Right cardiac atrium (tissue), 5 donors: ENCODE data around the gene MED27. TPM values are rescaled to one million over a fixed set of nuclear protein-coding genes. Genes with fewer than 3 reads are reported as not detected.

Experiments
- ATAC-seq, 2 donors: fragments of 200-7000 bp; cut with Tn5 transposase; one replicate each; pipeline versions ENCODE4 v1.8.0 to v1.9.1; 2020; ENCODE audit warnings: moderate library complexity in 2 of 2, mild to moderate bottlenecking in 1 of 2
- DNase-seq, 3 donors: peaks; one replicate each; pipeline ENCODE4 v3.0.0-alpha.2; 2020
- H3K27ac ChIP-seq: one replicate; pipeline ENCODE4 v1.5.1; 2013; ENCODE audit warnings: mild to moderate bottlenecking, low read length, control low read depth, moderate library complexity
- H3K27me3 ChIP-seq: one replicate; pipeline ENCODE4 v1.6.1; 2013; ENCODE audit not compliant: control insufficient read depth, insufficient read depth
- H3K4me1 ChIP-seq: one replicate; pipeline ENCODE4 v1.6.1; 2013; ENCODE audit warnings: low read length; ENCODE audit not compliant: control insufficient read depth, insufficient read depth
- H3K4me3 ChIP-seq: one replicate; pipeline ENCODE4 v1.5.1; 2013; ENCODE audit warnings: low read length, control low read depth
- H3K9me3 ChIP-seq: one replicate; pipeline ENCODE4 v1.6.1; 2013; ENCODE audit warnings: low read length; ENCODE audit not compliant: control insufficient read depth
- WGBS: extraction: QIAGEN DNeasy Blood & Tissue Kit; methylation state at CpG from one replicate; pipeline ENCODE4 v1.1.7; 2013; 5-methylcytosine and 5-hydroxymethylcytosine counted together
- intact Hi-C, 4 donors: fragments of 100-400 bp; cut with DNase I; formaldehyde crosslinking; loops; one replicate each; pipeline versions ENCODE4 v1.11.0 to v1.14.0; 2022 to 2023
- polyA plus RNA-seq: library from polyadenylated mRNA; stranded (reverse); fragments of 200-250 nt; gene quantifications from one replicate; pipeline ENCODE4 v1.2.3, GENCODE V29; 2013
- total RNA-seq, 4 donors: library from RNA; stranded (reverse); fragmentation: NEBNext Ultra II Directional; extraction: Animal tissue kit (Norgen Biotek cat#: 25700); gene quantifications; one replicate each; pipeline ENCODE4 v1.2.1, GENCODE V29; 2021
- donor health status: healthy with polysubstance abuse.
- donor health status: DM: no; HTN: yes; CAD: no.
- donor health status: DM: no; HTN: no; CAD: no.
- donor health status: DM: no; HTN: yes; CAD: no; lungs with severe emphysema.
- donor health status: DM: yes; HTN: yes; CAD: no.

MED27 gene
- total and polyA plus RNA-seq, 5 donors: 19.9 to 22.7 (median 21.2) TPM

- Histone ChIP-seq H3K27me3 (no peaks in the 10 kb centered on the region), H3K4me3 (no peak overlapping the region), H3K9me3 (peaks cover 3% of the 10 kb centered on the region), H3K27ac (no peak overlapping the region), H3K4me1 (no peaks in the 10 kb centered on the region)
- 65% methylated on average over 22 of the region's 22 CpGs for WGBS
- intact Hi-C loops: no loop called here
- ATAC-seq: peak in 1 of 2 donors; percentile 14
- no peak for DNase-seq
Measured at GRCh38 chr9:131838530-131839280, 241.0 kb downstream of the MED27 start.

GRCh38 chr9:131837836-131838235 is 241.8 kb downstream of the MED27 start:
- no peak for DNase-seq
- peaks cover 10% of the 10 kb centered on the region for H3K9me3 ChIP-seq
- no peak overlapping the region for H3K27ac ChIP-seq
- intact Hi-C loops: no loop called here
- ATAC-seq: no peak
- WGBS: 32% methylated on average over 10 of the region's 10 CpGs
- H3K4me3 ChIP-seq: no peak overlapping the region
- no peaks in the 10 kb centered on the region for H3K4me1 ChIP-seq
- H3K27me3 ChIP-seq: no peaks in the 10 kb centered on the region

GRCh38 chr9:131837316-131837715 is 242.4 kb downstream of the MED27 start:
- H3K4me3 ChIP-seq: no peak overlapping the region
- peak in 2 of 3 donors; percentile 32 to 65 for DNase-seq
- H3K27me3 ChIP-seq: no peaks in the 10 kb centered on the region
- ATAC-seq: peak; percentile 46 to 51
- no peak overlapping the region for H3K27ac ChIP-seq
- WGBS: 58% methylated on average over 10 of the region's 10 CpGs
- intact Hi-C loops: no loop called here
- peaks cover 10% of the 10 kb centered on the region for H3K9me3 ChIP-seq
- H3K4me1 ChIP-seq: no peaks in the 10 kb centered on the region

- intact Hi-C loops: no loop called here
Measured at GRCh38 chr9:131836607-131837315, 242.9 kb downstream of the MED27 start.

GRCh38 chr9:131836021-131836420 is 243.6 kb downstream of the MED27 start:
- intact Hi-C loops: no loop called here

More at GRCh38 chr9:131836607-131837315, 242.9 kb downstream of the MED27 start:
- no peak overlapping the region for H3K4me3 ChIP-seq
- no peak for ATAC-seq
- no peaks in the 10 kb centered on the region for H3K27me3 ChIP-seq
- no peaks in the 10 kb centered on the region for H3K4me1 ChIP-seq
- 88% methylated on average over 17 of the region's 17 CpGs for WGBS
- peaks cover 10% of the 10 kb centered on the region for H3K9me3 ChIP-seq
- DNase-seq: no peak
- no peak overlapping the region for H3K27ac ChIP-seq

GRCh38 chr9:131835151-131835910 is 244.3 kb downstream of the MED27 start:
- 45% methylated on average over 30 of the region's 30 CpGs for WGBS
- Histone ChIP-seq H3K27me3 (no peaks in the 10 kb centered on the region), H3K4me3 (no peak overlapping the region), H3K27ac (no peak overlapping the region), H3K9me3 (peaks cover 10% of the 10 kb centered on the region), H3K4me1 (no peaks in the 10 kb centered on the region)
- ATAC-seq (no peak), DNase-seq (no peak)
- intact Hi-C loops: no loop called here

More at GRCh38 chr9:131836021-131836420, 243.6 kb downstream of the MED27 start:
- DNase-seq: no peak
- Histone ChIP-seq H3K4me3 (no peak overlapping the region), H3K9me3 (peaks cover 10% of the 10 kb centered on the region), H3K4me1 (no peaks in the 10 kb centered on the region), H3K27me3 (no peaks in the 10 kb centered on the region), H3K27ac (no peak overlapping the region)
- WGBS: 74% methylated on average over 18 of the region's 18 CpGs
- no peak for ATAC-seq

GRCh38 chr9:131834721-131835120 is 244.9 kb downstream of the MED27 start:
- 56% methylated on average over 15 of the region's 15 CpGs for WGBS
- H3K27ac ChIP-seq: no peak overlapping the region

GRCh38 chr9:131833906-131834305 is 245.8 kb downstream of the MED27 start:
- intact Hi-C loops: no loop called here
- 94% methylated on average over 2 of the region's 2 CpGs for WGBS
- Histone ChIP-seq H3K4me1 (no peaks in the 10 kb centered on the region), H3K27me3 (no peaks in the 10 kb centered on the region), H3K4me3 (no peak overlapping the region), H3K27ac (no peak overlapping the region), H3K9me3 (peaks cover 10% of the 10 kb centered on the region)
- DNase-seq (no peak), ATAC-seq (no peak)

More at GRCh38 chr9:131834721-131835120, 244.9 kb downstream of the MED27 start:
- Histone ChIP-seq H3K4me1 (no peaks in the 10 kb centered on the region), H3K4me3 (no peak overlapping the region), H3K27me3 (no peaks in the 10 kb centered on the region), H3K9me3 (peaks cover 10% of the 10 kb centered on the region)
- DNase-seq: no peak
- ATAC-seq: no peak
- intact Hi-C loops: no loop called here

- H3K4me1 ChIP-seq: no peaks in the 10 kb centered on the region
- no peak for DNase-seq
- H3K27me3 ChIP-seq: no peaks in the 10 kb centered on the region
- no peak overlapping the region for H3K4me3 ChIP-seq
- WGBS: 55% methylated on average over 4 of the region's 4 CpGs
- intact Hi-C loops: no loop called here
- no peak overlapping the region for H3K27ac ChIP-seq
- H3K9me3 ChIP-seq: peaks cover 10% of the 10 kb centered on the region
- ATAC-seq: no peak
Measured at GRCh38 chr9:131833083-131833482, 246.6 kb downstream of the MED27 start.

- no peak overlapping the region for H3K27ac ChIP-seq
- intact Hi-C loops: no loop called here
- peaks cover 10% of the 10 kb centered on the region for H3K9me3 ChIP-seq
- H3K4me3 ChIP-seq: no peak overlapping the region
- no peak for ATAC-seq
- H3K4me1 ChIP-seq: no peaks in the 10 kb centered on the region
- DNase-seq: no peak
- WGBS: 85% methylated on average over 24 of the region's 24 CpGs
- no peaks in the 10 kb centered on the region for H3K27me3 ChIP-seq
Measured at GRCh38 chr9:131831380-131832165, 248.1 kb downstream of the MED27 start.
